ENCODE results near the gene PER3. TPM values are rescaled to one million over a fixed set of nuclear protein-coding genes. Genes with fewer than 3 reads are reported as not detected.

The PER3 gene
- total and polyA plus RNA-seq, 3 donors from 2014 or later: 15.4 to 40.8 (median 32.7) TPM

DNA sequence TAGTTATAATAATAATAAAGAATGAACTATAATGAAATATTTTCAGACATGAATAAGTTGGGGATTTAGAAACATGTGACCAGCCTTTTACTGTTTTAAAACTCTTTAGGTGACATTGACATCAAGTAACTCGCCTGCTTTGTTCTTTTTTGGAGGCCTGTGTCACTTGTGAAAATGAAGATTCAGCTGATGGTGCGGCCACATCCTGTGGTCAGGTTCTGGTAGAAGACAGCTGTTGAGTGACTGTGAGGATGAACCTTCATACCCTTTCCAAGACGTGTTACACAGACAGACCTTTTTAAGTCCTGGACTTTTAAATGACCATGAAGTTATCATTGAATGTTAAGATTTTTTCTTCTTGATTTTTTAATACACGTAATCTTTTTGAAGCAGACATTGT lies 58.4 kb downstream of the PER3 start:
- TF ChIP-seq POLR2A (IDR thresholded peaks at IDR 0.05): no peak
- TF ChIP-seq, protein P1, sequence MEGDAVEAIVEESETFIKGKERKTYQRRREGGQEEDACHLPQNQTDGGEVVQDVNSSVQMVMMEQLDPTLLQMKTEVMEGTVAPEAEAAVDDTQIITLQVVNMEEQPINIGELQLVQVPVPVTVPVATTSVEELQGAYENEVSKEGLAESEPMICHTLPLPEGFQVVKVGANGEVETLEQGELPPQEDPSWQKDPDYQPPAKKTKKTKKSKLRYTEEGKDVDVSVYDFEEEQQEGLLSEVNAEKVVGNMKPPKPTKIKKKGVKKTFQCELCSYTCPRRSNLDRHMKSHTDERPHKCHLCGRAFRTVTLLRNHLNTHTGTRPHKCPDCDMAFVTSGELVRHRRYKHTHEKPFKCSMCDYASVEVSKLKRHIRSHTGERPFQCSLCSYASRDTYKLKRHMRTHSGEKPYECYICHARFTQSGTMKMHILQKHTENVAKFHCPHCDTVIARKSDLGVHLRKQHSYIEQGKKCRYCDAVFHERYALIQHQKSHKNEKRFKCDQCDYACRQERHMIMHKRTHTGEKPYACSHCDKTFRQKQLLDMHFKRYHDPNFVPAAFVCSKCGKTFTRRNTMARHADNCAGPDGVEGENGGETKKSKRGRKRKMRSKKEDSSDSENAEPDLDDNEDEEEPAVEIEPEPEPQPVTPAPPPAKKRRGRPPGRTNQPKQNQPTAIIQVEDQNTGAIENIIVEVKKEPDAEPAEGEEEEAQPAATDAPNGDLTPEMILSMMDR (IDR thresholded peaks at IDR 0.05): no peak
- WGBS, 2 donors: 92 to 95% methylated on average over 4 of the region's 4 CpGs
- no peaks in the 10 kb centered on the region for H3K4me1 ChIP-seq
- no peaks in the 10 kb centered on the region for H3K27me3 ChIP-seq
- DNase-seq: no peak
- no peak overlapping the region for H3K27ac ChIP-seq
- no peaks in the 10 kb centered on the region for H3K36me3 ChIP-seq (ENCODE audit: low read depth, missing control alignments)
- intact Hi-C loops (cut with DNase I; ENCODE audit: low total_unique reads): no loop called here
- H3K9me3 ChIP-seq: no peaks in the 10 kb centered on the region
- no peak overlapping the region for H3K4me3 ChIP-seq

DNA sequence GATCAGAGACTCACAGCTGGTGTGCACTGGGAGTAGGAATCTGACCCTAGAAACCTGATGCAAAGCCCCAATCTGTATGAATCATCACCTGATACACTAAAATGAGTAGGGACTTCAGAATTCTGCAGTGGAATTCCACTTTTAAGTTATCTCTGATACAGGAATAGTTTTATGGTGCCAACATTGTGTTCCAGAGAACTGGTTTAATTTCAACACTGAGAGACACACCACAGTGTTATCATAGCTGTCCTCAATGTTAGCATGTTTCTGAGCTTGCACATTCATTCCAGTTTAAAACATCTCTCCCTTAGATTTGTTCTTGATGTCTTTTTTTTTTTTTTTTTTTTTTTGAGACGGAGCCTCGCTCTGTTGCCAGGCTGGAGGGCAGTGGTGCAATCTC lies 61.7 kb downstream of the PER3 start:
- intact Hi-C loops (cut with DNase I; ENCODE audit: low total_unique reads): no loop called here
- no peak for TF ChIP-seq POLR2A (IDR thresholded peaks at IDR 0.05)
- H3K27ac ChIP-seq: no peak overlapping the region
- no peaks in the 10 kb centered on the region for H3K9me3 ChIP-seq
- H3K4me1 ChIP-seq: no peaks in the 10 kb centered on the region
- H3K36me3 ChIP-seq (ENCODE audit: low read depth, missing control alignments): no peaks in the 10 kb centered on the region
- H3K27me3 ChIP-seq: no peaks in the 10 kb centered on the region
- DNase-seq: no peak
- H3K4me3 ChIP-seq: no peak overlapping the region
- WGBS, 2 donors: 75 to 91% methylated on average over 2 of the region's 2 CpGs

DNA sequence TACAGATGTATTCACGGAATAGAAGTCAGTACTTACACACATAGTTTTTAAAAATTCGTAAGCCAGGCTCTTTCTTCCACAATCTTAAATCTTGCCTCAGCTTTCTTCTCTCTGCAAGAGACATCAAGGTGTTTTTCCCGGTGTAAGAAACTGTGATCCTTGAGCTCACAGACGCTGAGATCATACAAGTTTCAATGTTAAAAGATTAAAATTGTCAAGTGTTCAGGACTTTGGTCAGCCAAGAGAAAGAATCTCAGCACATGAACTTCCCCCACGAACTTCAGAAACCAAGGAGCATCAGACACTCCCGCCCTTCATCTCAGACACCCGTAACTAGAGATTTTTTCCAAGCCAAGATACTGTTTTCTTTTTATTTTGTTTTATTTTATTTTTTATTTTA lies 62.6 kb downstream of the PER3 start:
- intact Hi-C loops (cut with DNase I; ENCODE audit: low total_unique reads): no loop called here
- no peak overlapping the region for H3K27ac ChIP-seq
- H3K9me3 ChIP-seq: no peaks in the 10 kb centered on the region
- WGBS, 2 donors: 87 to 91% methylated on average over 7 of the region's 7 CpGs
- H3K27me3 ChIP-seq: no peaks in the 10 kb centered on the region
- no peak for DNase-seq
- TF ChIP-seq POLR2A (IDR thresholded peaks at IDR 0.05): no peak
- TF ChIP-seq, protein P1 (IDR thresholded peaks at IDR 0.05): no peak
- no peaks in the 10 kb centered on the region for H3K36me3 ChIP-seq (ENCODE audit: low read depth, missing control alignments)
- H3K4me3 ChIP-seq: no peak overlapping the region
- H3K4me1 ChIP-seq: no peaks in the 10 kb centered on the region

DNA sequence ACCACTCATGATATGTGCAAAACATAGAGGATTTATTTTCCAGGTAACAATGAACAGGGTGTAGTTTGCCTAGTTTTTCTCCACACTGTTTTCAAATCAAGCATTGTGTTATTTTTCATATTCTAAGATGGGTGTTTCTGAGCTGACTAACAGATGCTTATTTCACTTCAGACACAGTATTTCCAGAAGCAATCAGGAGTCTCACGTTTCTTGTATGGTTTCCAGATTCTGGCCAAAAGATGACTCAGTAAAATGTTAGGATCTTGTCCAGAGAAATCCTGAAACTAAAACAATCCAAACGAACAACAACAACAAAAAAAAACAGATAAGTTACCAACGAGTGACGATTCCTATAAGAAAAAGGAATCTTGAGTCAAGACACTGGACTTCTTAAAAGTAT lies 63.5 kb downstream of the PER3 start:
- Histone ChIP-seq H3K4me1 (no peaks in the 10 kb centered on the region), H3K27me3 (no peaks in the 10 kb centered on the region), H3K4me3 (no peak overlapping the region), H3K36me3 (ENCODE audit: low read depth, missing control alignments) (no peaks in the 10 kb centered on the region), H3K27ac (no peak overlapping the region), H3K9me3 (no peaks in the 10 kb centered on the region)
- 57 to 62% methylated on average over 4 of the region's 4 CpGs for WGBS, 2 donors
- DNase-seq: no peak
- intact Hi-C loops (cut with DNase I; ENCODE audit: low total_unique reads): no loop called here
- TF ChIP-seq, protein P1 (IDR thresholded peaks at IDR 0.05): no peak
- TF ChIP-seq POLR2A (IDR thresholded peaks at IDR 0.05): no peak

DNA sequence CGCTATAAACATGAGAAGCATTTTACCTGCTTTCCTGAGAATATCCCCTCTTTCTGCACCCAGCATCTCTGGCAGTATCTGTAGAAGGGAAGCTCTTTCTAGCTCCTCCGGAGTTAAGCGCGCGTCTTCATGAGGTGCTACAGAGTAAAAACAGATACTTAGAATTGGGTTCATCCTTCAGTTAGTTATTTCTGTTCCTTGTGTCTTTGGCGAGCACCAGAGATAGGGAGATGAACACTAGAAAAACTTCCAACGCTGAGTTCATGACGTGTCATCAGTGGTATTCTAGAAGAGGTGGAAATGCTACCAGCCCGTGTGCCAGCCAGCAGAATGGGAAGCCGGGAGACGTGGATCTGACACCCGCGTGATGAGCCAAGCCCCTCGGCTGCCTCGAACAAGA lies 66.7 kb downstream of the PER3 start:
- TF ChIP-seq POLR2A (IDR thresholded peaks at IDR 0.05): no peak
- TF ChIP-seq, protein P1 (IDR thresholded peaks at IDR 0.05): no peak
- Histone ChIP-seq H3K4me1 (no peaks in the 10 kb centered on the region), H3K27ac (no peak overlapping the region), H3K4me3 (no peak overlapping the region), H3K27me3 (no peaks in the 10 kb centered on the region), H3K9me3 (no peaks in the 10 kb centered on the region), H3K36me3 (ENCODE audit: low read depth, missing control alignments) (no peaks in the 10 kb centered on the region)
- WGBS, 2 donors: 91 to 97% methylated on average over 15 of the region's 15 CpGs
- intact Hi-C loops (cut with DNase I; ENCODE audit: low total_unique reads): no loop called here
- DNase-seq: no peak
